SK-N-SH (cell line): ENCODE results near the gene MYCBPAP. TPM values are rescaled to one million over a fixed set of nuclear protein-coding genes. Genes with fewer than 3 reads are reported as not detected.

ENCODE experiments used
- CHD2 ChIP-seq: fragments of 150-350 bp; IDR thresholded peaks from 2 replicates; pipeline ENCODE4 v1.6.1; 2018; ENCODE audit warnings: low read length; ENCODE audit not compliant: partially characterized antibody
- ELF1 ChIP-seq: IDR thresholded peaks from 2 replicates; pipeline ENCODE4 v1.4.0; 2012
- EP300 ChIP-seq, 2 experiments: IDR thresholded peaks; 2 replicates each; pipeline versions ENCODE4 v1.4.0 to v1.6.1; 2012; ENCODE audit warnings: borderline replicate concordance in 1 of 2, low read depth in 1 of 2, low read length in 1 of 2
- EZH2phosphoT487 ChIP-seq: fragments of 200-600 bp; sonication (generic); IDR thresholded peaks from 2 replicates; pipeline ENCODE4 v1.6.1; 2017; ENCODE audit warnings: low read depth, mixed run types, mild to moderate bottlenecking, antibody characterized with exemption, moderate library complexity, borderline replicate concordance
- FOSL2 ChIP-seq: IDR thresholded peaks from 2 replicates; pipeline ENCODE4 v1.4.0; 2012; ENCODE audit warnings: low read depth, mild to moderate bottlenecking, moderate library complexity, borderline replicate concordance
- FOXJ3 ChIP-seq: sonication (generic); formaldehyde crosslinking; IDR thresholded peaks from 2 replicates; pipeline ENCODE4 v1.5.1; 2020; ENCODE audit warnings: mild to moderate bottlenecking, missing genetic modification reagents
- FOXM1 ChIP-seq: IDR thresholded peaks from 2 replicates; pipeline ENCODE4 v1.4.0; 2012; ENCODE audit warnings: low read depth, mild to moderate bottlenecking
- GABPA ChIP-seq: IDR thresholded peaks from 2 replicates; pipeline ENCODE4 v1.4.0; 2012; ENCODE audit warnings: low read depth, mild to moderate bottlenecking
- GATA2 ChIP-seq: sonication (generic); formaldehyde crosslinking; IDR thresholded peaks from 2 replicates; pipeline ENCODE4 v1.5.0; 2020; ENCODE audit warnings: mild to moderate bottlenecking, missing genetic modification reagents
- JUND ChIP-seq: IDR thresholded peaks from 2 replicates; pipeline ENCODE4 v1.4.0; 2012
- MAX ChIP-seq: IDR thresholded peaks from 2 replicates; pipeline ENCODE4 v1.4.0; 2012; ENCODE audit warnings: low read depth
- MEF2A ChIP-seq: IDR thresholded peaks from 2 replicates; pipeline ENCODE4 v1.4.0; 2012; ENCODE audit warnings: low read depth, borderline replicate concordance
- NFIC ChIP-seq: IDR thresholded peaks from 2 replicates; pipeline ENCODE4 v1.4.0; 2012; ENCODE audit warnings: borderline replicate concordance
- POLR2AphosphoS5 ChIP-seq: IDR thresholded peaks from 2 replicates; pipeline ENCODE4 v1.6.1; 2012; ENCODE audit warnings: low read depth, low read length
- REST ChIP-seq: IDR thresholded peaks from 2 replicates; pipeline ENCODE4 v1.6.1; 2012; ENCODE audit warnings: mild to moderate bottlenecking, low read depth, low read length, moderate library complexity
- RFX5 ChIP-seq: IDR thresholded peaks from 2 replicates; pipeline ENCODE4 v1.6.1; 2012; ENCODE audit warnings: mild to moderate bottlenecking, improper control_type of control experiment, low read length
- RXRA ChIP-seq: IDR thresholded peaks from 2 replicates; pipeline ENCODE4 v1.4.0; 2012; ENCODE audit warnings: low read depth, mild to moderate bottlenecking, borderline replicate concordance
- SIN3A ChIP-seq: IDR thresholded peaks from 2 replicates; pipeline ENCODE4 v1.6.1; 2012; ENCODE audit warnings: low read depth, mild to moderate bottlenecking, low read length, moderate library complexity, borderline replicate concordance
- TAF1 ChIP-seq: IDR thresholded peaks from 2 replicates; pipeline ENCODE4 v1.6.1; 2012; ENCODE audit warnings: low read depth, mild to moderate bottlenecking, low read length, moderate library complexity, borderline replicate concordance
- TCF12 ChIP-seq: IDR thresholded peaks from 2 replicates; pipeline ENCODE4 v1.4.0; 2012
- USF1 ChIP-seq: IDR thresholded peaks from 2 replicates; pipeline ENCODE4 v1.4.0; 2012; ENCODE audit warnings: low read depth, borderline replicate concordance
- YY1 ChIP-seq: IDR thresholded peaks from 2 replicates; pipeline ENCODE4 v1.4.0; 2012; ENCODE audit warnings: low read depth, mild to moderate bottlenecking
- ZBTB33 ChIP-seq: IDR thresholded peaks from 2 replicates; pipeline ENCODE4 v1.4.0; 2012; ENCODE audit warnings: low read depth, borderline replicate concordance
- polyA plus RNA-seq, 3 experiments: library from polyadenylated mRNA; depleted of rRNA; stranded (reverse); fragments of >200 nt; gene quantifications; 2 replicates each; pipeline ENCODE4 v1.2.3, GENCODE V29; 2012

Gene MYCBPAP
- polyA plus RNA-seq, 1 of the 3 experiments (the other 2 are of a cell fraction), result 2.4 TPM

GRCh38 chr17:50565402-50566350 lies 57.4 kb downstream of the MYCBPAP start (continued):
- no peak for TF ChIP-seq ZBTB33
- TF ChIP-seq ELF1, result no peak
- no peak for TF ChIP-seq MEF2A
- TF ChIP-seq USF1, result peak; percentile 69; the same call in 1 of the 2 replicates
- no peak for TF ChIP-seq FOXM1
- TF ChIP-seq FOXJ3, result no peak
- no peak; the same call in 1 of the 2 replicates for TF ChIP-seq RFX5
- no peak for TF ChIP-seq YY1
- TF ChIP-seq REST, result no peak
- TF ChIP-seq TAF1, result no peak
- no peak for TF ChIP-seq FOSL2
- no peak for TF ChIP-seq POLR2AphosphoS5
- TF ChIP-seq SIN3A, result no peak
- no peak for TF ChIP-seq RXRA
- TF ChIP-seq GABPA, result no peak
- TF ChIP-seq EZH2phosphoT487, result no peak
- no peak for TF ChIP-seq TCF12
- no peak for TF ChIP-seq NFIC
- peak; percentile 28 for TF ChIP-seq CHD2
- no peak for TF ChIP-seq JUND
- peak in 1 of 2 experiments; percentile 26; a peak in 1 of 4 replicates for TF ChIP-seq EP300 (IDR thresholded peaks at IDR 0.05; ENCODE audit: borderline replicate concordance in 1 of 2, low read depth in 1 of 2, low read length in 1 of 2)
- peak; percentile 89 for TF ChIP-seq GATA2 (CRISPR knock-in tag)
- TF ChIP-seq MAX, result no peak
